ENCODE measurements around the gene SYNJ2.

The SYNJ2 gene

DNA sequence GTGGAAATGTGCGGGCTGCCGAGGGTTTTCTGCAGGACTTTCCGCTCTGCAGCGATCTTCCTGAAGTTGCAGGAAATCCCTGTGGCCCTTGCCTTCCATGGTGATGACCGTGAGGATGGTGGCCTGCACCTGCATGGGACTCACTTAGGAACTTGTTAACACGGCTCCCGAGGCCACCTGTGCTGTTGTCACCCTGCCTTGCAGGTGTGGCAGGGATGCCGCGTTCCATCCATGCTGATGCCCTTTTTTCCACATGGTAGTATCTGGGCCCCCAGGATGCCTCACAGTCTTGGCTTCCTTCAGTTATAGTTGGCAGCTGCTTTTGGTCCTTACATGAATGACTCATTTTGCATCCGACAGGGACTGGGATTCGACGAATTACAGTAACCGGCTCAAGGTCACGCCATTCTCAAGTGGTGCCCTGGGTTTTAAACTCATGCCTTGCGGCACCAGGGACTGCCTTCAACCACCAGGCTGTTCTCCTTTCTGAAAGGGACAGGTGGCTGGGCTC lies 37.2 kb downstream of the SYNJ2 start:
- H3K36me3 Mint-ChIP-seq = peaks cover 46% of the 10 kb centered on the region
- no peak overlapping the region for H3K4me3 Mint-ChIP-seq
- ATAC-seq = no peak
- peaks cover 19% of the 10 kb centered on the region for H3K4me1 Mint-ChIP-seq
- H3K27me3 Mint-ChIP-seq = no peaks in the 10 kb centered on the region
- H3K9me3 Mint-ChIP-seq = no peaks in the 10 kb centered on the region
- H3K27ac Mint-ChIP-seq = no peak overlapping the region

DNA sequence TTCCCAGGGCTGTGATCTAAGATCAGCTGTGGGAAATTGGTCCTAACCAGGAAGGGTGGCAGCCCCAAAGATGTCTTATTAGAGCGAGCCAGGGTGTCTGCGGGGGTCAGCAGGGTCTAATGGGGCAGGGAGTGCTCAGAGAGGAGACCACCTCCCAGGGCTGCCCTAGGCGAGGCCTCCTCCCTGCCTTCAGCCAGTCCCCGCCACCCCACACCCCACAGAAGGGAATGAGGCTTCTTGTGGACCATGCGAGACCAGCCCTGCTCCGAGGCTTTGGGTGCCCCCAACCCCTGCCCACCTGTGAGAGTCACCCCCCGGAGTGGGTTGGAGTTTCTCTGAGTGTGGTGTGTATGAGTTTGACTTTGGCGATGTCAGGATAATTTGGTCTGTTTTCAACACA lies 37.8 kb downstream of the SYNJ2 start:
- H3K4me1 Mint-ChIP-seq = peaks cover 14% of the 10 kb centered on the region
- H3K36me3 Mint-ChIP-seq = peaks cover 46% of the 10 kb centered on the region
- H3K27me3 Mint-ChIP-seq = no peaks in the 10 kb centered on the region
- no peak overlapping the region for H3K27ac Mint-ChIP-seq
- no peaks in the 10 kb centered on the region for H3K9me3 Mint-ChIP-seq
- no peak overlapping the region for H3K4me3 Mint-ChIP-seq
- no peak for ATAC-seq

DNA sequence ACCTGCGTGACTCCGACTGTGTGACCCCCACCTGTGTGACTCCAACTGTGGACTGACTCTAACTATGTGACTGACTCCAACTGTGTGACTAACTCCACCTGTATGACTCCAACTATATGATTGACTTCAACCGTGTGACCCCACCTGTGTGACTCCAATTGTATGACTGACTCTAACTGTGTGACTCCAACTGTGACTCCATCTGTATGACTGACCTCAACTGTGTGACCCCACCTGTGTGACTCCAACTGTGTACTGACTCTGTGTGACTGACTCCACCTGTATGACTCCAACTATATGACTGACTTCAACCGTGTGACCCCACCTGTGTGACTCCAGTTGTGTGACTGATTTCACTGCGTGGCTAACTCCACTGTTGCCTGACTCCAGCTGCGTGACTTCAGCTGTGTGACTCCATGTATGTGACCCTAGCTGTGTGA lies 38.6 kb downstream of the SYNJ2 start:
- no peaks in the 10 kb centered on the region for H3K27me3 Mint-ChIP-seq
- H3K4me1 Mint-ChIP-seq = peaks cover 6% of the 10 kb centered on the region
- peak overlapping the region; percentile 21 for H3K27ac Mint-ChIP-seq
- peaks cover 46% of the 10 kb centered on the region for H3K36me3 Mint-ChIP-seq
- no peak overlapping the region for H3K4me3 Mint-ChIP-seq
- ATAC-seq = no peak
- H3K9me3 Mint-ChIP-seq = no peaks in the 10 kb centered on the region

DNA sequence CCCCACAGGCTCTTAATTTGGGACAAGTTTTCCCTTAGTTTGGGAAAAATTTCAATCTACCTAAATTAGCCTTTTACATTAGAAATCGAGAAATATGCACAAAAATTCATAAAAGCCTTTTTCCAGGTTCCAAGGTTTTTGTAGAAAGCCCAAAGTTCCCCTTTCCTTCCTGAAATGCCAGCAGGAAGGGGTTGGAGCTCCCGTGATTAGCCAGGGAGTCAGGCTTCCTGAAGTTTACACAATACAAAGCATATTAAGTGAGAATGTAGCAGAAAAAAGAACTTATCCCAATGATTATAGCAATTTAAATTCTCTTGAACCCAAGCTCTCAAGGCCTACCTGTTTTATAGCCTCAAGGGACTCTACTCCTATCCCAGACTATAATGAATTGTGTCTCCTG lies 39.1 kb downstream of the SYNJ2 start:
- H3K27ac Mint-ChIP-seq = peak overlapping the region; percentile 21
- H3K4me1 Mint-ChIP-seq = peaks cover 11% of the 10 kb centered on the region
- H3K9me3 Mint-ChIP-seq = no peaks in the 10 kb centered on the region
- H3K27me3 Mint-ChIP-seq = no peaks in the 10 kb centered on the region
- peaks cover 46% of the 10 kb centered on the region for H3K36me3 Mint-ChIP-seq
- no peak for ATAC-seq
- no peak overlapping the region for H3K4me3 Mint-ChIP-seq

DNA sequence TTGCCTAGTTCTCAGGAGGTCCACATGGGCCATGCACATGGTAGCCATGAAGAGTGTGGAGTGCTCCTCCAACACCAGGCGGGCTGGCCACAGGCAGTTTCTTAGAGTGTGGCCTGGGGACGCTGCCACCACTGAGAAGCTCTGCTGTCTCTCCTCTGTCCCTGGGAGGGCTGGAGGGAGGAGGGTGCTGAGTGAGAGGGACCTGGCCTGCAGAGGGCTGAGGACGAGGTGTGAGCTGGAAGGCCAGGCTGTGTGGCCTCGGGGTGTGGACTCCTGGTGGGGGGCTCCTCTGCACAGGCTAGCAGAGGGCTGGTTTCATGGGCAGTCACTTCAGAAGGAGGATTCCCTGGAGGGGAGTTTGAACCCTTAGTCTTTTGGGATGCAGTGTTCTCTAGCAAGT lies 39.7 kb downstream of the SYNJ2 start:
- peaks cover 46% of the 10 kb centered on the region for H3K36me3 Mint-ChIP-seq
- no peaks in the 10 kb centered on the region for H3K27me3 Mint-ChIP-seq
- no peak overlapping the region for H3K27ac Mint-ChIP-seq
- no peaks in the 10 kb centered on the region for H3K9me3 Mint-ChIP-seq
- no peak overlapping the region for H3K4me3 Mint-ChIP-seq
- H3K4me1 Mint-ChIP-seq = peaks cover 17% of the 10 kb centered on the region
- no peak for ATAC-seq

DNA sequence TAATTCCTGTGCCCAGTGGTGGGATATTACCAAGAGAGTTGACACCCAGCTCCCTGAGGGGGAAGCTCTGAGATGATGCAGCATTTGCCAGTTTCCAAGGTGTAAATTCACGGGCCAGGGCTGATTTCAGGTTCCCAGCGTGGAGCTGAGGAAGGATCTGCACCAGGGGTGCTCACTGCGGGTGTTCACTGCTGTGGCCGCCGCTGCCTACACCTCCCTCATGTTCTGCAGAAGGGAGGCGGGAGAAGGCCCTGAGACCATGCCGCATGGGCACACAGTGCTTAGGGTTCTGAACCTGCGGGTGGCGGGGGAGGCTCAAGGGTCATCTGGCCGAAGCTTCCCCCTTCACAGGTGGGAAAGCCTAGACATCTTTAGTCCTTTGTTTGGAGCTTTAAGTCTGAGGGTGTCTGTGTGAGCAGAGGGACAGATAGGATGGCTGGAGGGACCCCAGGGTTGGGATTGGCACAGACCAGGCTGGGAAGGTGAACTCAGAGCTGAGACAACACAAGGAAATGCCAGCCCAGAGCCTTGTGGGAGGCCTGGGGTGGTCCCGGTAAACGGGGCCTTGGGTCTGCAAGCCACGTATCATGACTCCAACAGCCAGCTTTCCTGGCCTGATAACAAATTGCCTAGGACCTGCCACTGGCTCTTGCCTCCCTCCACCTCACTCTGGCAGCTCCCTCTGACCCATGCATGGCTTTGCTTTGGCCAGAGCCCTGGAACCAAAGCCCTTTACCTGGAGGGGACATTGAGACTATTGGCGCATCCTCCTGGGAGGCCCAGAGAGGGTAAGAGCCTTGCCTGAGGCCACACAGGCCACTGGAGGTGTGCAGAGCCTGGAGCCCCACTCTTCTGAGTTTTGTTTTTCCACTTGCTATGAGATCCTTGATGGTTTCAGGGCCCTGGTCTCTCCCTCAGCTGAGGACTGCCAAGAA lies 40.4 kb downstream of the SYNJ2 start:
- no peaks in the 10 kb centered on the region for H3K27me3 Mint-ChIP-seq

DNA sequence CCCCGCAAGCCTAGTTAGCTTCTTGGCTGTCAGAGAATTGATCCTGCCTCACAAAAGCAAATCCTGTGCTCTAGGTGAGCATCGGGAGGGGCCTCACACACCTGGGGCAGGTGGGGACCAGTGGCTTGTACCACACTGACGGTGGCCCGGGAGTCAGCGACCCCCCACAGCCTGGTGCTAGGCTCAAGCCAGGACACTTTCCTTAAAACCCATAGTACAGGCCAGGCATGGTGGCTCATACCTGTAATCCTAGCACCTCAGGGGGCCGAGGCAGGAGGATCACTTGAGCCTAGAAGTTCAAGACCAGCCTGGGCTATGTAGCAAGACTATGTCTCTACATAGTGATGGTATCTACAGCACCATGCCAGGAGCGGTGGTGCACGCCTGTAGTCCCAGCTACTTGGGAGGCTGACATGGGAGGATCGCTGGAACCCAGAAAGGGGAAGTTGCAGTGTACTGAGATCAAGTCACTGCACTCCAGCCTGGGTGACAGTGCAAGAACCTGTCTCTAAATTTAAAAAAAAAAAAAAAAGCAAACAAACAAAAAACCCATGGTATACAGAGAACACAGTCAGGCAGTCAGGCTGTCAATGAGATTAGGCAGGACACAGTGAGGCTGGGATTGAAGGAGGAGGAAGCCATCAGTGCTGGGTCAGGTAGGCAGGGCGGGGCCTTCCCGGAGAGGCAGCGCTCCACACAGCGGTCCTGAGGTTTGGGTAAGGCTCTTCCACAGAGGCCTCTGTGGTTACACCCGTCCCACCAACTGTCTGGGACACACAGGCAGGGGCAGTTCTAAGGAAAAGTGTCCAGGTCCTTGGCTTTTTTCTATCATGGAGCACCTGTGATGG lies 41.3 kb downstream of the SYNJ2 start:
- Mint-ChIP-seq H3K9me3 (no peaks in the 10 kb centered on the region), H3K27ac (peak overlapping the region; percentile 36), H3K27me3 (no peaks in the 10 kb centered on the region), H3K4me3 (no peak overlapping the region), H3K4me1 (peaks cover 33% of the 10 kb centered on the region), H3K36me3 (peaks cover 35% of the 10 kb centered on the region)
- ATAC-seq = no peak

More for the DNA sequence above, 40.4 kb downstream of the SYNJ2 start:
- Mint-ChIP-seq H3K4me1 (peaks cover 24% of the 10 kb centered on the region), H3K36me3 (peaks cover 44% of the 10 kb centered on the region), H3K27ac (no peak overlapping the region), H3K9me3 (no peaks in the 10 kb centered on the region), H3K4me3 (no peak overlapping the region)
- no peak for ATAC-seq

DNA sequence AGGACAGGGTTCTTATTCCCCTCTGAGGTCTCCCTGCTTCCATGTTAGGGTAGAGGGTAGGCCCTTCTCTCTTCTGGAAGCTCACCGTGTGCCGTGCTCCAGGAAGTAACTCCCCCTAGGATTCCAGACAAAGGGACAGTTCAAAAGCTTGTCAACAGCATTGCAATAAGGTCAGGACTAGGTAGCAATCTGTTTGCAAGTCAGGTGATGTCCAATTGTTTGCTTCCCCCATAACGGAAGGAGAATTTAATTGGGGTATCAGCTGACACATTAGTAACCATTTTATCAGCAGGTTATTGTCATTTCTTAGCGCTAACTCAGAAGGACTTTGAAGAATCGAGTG lies 41.9 kb downstream of the SYNJ2 start:
- Mint-ChIP-seq H3K27ac (peak overlapping the region; percentile 36), H3K4me1 (peaks cover 35% of the 10 kb centered on the region), H3K36me3 (peaks cover 30% of the 10 kb centered on the region), H3K4me3 (no peak overlapping the region), H3K9me3 (no peaks in the 10 kb centered on the region), H3K27me3 (no peaks in the 10 kb centered on the region)
- ATAC-seq = no peak

DNA sequence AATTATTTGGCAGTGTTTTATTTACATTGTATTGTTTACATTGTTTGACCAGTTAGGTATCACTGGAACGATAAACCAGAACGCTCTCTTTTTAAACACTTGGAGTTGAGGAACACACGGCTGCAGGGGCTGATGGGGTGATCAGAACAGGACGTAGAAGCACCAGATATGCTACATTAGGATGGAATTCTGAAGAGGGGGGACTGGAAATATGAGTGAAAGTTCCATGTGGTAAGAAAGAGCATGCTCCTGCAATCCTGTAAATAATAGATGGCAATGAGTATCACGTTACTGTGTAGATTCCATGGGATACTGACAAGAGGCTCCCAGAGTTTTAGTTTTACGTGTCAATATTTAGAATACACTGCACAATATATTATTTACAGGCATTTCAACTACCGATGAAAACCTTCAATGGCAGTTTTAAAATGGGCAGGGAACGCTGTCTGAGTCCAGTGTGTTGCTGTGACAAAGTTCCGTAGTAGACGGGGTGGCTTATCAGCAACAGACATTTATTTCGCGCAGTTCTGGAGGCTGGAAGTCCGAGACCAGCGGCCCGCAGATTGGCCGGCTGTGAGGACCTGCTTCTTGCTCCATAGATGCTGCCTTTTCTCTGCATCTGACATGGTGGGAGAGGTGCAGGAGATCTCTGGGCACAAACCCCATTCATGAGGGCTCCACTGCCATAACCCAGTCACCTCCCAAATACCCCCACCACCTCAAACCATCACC lies 43.1 kb downstream of the SYNJ2 start:
- Mint-ChIP-seq H3K27ac (peak overlapping the region; percentile 97), H3K4me3 (no peak overlapping the region), H3K27me3 (no peaks in the 10 kb centered on the region), H3K4me1 (peaks cover 28% of the 10 kb centered on the region), H3K36me3 (peaks cover 20% of the 10 kb centered on the region), H3K9me3 (no peaks in the 10 kb centered on the region)
- ATAC-seq = no peak

DNA sequence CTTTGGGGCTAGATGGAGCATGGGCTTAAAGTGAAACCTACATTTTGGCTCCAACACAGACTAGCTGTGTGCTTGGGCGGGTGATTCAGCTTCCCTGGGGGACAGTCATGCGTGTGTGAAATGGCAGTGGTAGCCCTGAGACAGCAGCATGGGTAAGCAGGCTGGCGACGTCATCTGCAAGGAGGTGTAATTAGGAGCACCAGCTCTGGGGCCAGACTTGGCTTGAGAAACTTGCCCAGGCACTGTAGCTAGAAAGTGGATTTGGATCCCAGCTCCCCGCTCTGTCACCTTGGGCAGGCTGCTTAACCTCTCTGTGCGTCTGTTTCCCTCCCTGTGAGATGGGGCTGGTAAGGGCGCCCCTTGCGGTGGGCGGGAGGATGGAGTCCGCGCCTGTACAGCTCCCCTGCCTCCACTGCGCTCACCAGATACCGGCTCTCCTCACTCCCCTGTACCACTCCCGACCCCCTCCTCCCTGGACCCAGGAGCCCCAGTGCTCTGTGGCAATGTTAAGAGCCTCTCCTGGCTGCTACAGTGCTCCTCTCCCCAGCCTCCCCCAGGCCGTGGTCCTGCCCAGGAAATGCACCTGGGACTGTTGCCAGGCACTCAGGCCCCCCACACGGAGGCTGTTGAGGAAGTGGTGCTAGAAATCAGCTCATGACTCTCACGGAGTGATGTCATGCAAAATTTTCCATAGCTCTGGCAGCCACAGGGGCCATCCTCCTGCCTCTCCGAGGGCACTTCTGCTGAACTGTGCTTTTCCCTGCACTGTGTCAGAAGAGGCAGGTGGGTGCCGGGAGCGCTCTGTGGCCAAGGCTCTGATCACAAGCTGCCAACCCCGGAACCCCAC lies 44.6 kb downstream of the SYNJ2 start:
- Mint-ChIP-seq H3K9me3 (no peaks in the 10 kb centered on the region), H3K36me3 (peaks cover 8% of the 10 kb centered on the region), H3K4me1 (peaks cover 40% of the 10 kb centered on the region), H3K27me3 (no peaks in the 10 kb centered on the region), H3K27ac (peak overlapping the region; percentile 97), H3K4me3 (peak overlapping the region; percentile 76)
- peak; percentile 87 for ATAC-seq

DNA sequence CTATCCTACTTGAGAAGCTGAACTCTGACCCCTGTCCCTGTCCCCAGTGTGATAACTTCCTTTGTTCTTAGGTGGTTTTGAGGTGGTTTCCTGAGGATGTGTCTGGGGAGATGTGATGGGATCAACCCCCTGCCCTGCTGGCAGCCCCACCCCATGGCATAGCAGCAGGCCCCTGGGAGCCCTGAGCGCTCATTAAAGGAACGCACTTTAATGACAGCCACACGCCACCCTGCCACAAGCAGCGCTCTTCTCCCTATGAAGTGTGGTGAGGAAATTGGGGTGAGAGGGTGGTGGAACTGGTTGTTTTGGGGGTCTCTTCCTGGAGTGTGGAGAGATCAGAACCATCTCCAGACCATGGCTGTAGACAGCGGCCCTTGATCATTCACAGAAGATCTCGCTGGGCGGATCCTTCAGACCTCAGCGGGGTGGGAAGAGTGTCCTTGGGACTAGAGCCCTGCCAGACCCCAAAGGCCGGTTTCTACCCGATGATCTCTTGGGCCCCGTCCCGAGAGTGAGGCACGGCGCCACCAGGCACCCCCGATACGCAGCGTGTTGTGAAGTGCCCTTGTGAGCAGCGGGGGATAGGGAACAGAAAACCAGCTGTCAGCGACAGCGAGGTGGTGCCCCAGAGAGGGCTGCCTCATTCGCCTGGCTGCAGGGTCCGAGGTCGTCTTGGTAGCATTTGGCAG lies 45.4 kb downstream of the SYNJ2 start:
- Mint-ChIP-seq H3K27ac (peak overlapping the region; percentile 97), H3K4me1 (peaks cover 47% of the 10 kb centered on the region), H3K9me3 (no peaks in the 10 kb centered on the region), H3K27me3 (no peaks in the 10 kb centered on the region), H3K4me3 (peak overlapping the region; percentile 76), H3K36me3 (peaks cover 6% of the 10 kb centered on the region)
- ATAC-seq = no peak

DNA sequence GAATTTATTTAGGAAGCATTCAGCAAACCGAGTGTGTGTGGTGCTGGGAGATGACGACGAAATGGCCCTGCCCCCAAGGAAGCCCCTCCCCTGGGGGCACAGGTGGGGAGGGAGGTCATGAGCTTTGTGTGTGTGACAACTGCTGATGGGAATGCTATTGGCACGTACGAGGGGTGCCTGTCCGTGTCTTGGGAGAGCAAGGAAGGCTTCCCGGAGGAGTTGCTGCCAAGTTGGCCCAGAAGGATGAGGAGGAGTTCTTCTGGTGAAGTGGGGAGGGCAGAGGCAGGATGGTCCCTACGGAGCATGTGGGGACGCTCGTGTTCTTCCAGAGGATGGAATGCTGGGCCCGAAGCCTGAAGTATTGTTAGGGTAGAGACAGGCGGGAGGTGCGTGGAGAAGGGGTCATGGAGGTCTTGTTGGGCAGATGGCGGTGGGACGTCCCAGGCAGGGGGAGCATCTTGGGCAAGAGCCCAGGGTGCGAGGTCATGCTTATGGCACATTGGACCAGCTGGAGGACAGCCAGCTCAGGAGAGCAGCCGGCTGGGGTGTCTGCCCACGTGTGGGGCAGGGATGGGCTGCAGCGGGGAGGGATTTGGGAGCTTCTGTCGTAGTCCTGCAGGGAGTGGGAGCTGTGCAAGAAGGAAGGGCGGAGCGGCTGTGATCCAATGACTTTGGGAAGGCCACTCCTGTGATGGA lies 46.1 kb downstream of the SYNJ2 start:
- H3K27me3 Mint-ChIP-seq = no peaks in the 10 kb centered on the region
- peak overlapping the region; percentile 97 for H3K27ac Mint-ChIP-seq
- H3K4me1 Mint-ChIP-seq = peaks cover 51% of the 10 kb centered on the region
- H3K4me3 Mint-ChIP-seq = no peak overlapping the region
- no peak for ATAC-seq
- H3K36me3 Mint-ChIP-seq = peaks cover 4% of the 10 kb centered on the region
- H3K9me3 Mint-ChIP-seq = no peaks in the 10 kb centered on the region

DNA sequence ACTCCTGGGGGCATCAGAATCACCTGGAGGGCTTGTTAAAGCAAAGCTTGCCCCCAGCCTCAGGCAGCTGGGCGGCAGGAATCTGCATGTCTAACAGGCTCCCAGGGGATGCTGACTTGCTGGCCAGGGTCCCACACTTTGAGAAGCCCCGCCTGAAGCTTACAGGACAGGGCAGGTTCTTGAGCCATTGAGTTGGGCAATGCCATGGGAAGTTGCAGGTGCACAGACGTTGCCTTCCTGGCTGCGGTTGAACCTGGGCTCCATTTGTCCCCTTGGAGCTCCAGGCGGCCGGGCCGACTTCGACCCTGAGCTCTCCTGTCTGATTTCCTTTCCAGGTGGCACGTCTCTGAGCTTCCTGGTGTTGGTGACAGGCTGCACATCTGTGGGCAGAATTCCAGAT lies 46.8 kb downstream of the SYNJ2 start:
- Mint-ChIP-seq H3K36me3 (peaks cover 6% of the 10 kb centered on the region), H3K27me3 (no peaks in the 10 kb centered on the region), H3K9me3 (no peaks in the 10 kb centered on the region), H3K4me3 (no peak overlapping the region), H3K4me1 (peaks cover 51% of the 10 kb centered on the region), H3K27ac (peak overlapping the region; percentile 97)
- no peak for ATAC-seq

Measured in stimulated activated memory B cell treated with anti-CD40 and anti-IgM and Interleukin-4, amounts not matched to agents 10 μg/mL and 1 μg/mL and 100 μg/mL, for 72 hours (primary cell).